Stomach (tissue), 9 donors: ENCODE results near the gene DENND4A. TPM values are rescaled to one million over a fixed set of nuclear protein-coding genes. Genes with fewer than 3 reads are reported as not detected.

Source experiments
- DNase-seq, 2 donors: peaks; one replicate each; pipeline versions ENCODE4 v3.0.0 to v3.0.0-alpha.2; 2013 to 2019
- H3K27ac ChIP-seq, 5 donors: fragments of 200-600 bp in 4 of 5; sonication (generic) in 4 of 5; one replicate each; pipeline ENCODE4 v1.5.1; 2013 to 2019; ENCODE audit warnings: mild to moderate bottlenecking in 1 of 5, moderate library complexity in 1 of 5
- H3K27me3 ChIP-seq, 3 donors: fragments of 200-600 bp; sonication (generic); one replicate each; pipeline ENCODE4 v1.5.1; 2017 to 2019; ENCODE audit warnings: mixed run types in 1 of 3
- H3K36me3 ChIP-seq, 4 donors: fragments of 200-600 bp; sonication (generic); 1 replicate in 3 of 4; 2 replicates in 1 of 4; pipeline ENCODE4 v1.5.1; 2016 to 2019
- H3K4me1 ChIP-seq, 4 donors: fragments of 200-600 bp; sonication (generic); one replicate each; pipeline ENCODE4 v1.5.1; 2016 to 2019
- H3K4me3 ChIP-seq, 4 donors: fragments of 200-600 bp; sonication (generic) in 3 of 4; one replicate each; pipeline ENCODE4 v1.5.1; 2016 to 2019; ENCODE audit warnings: mild to moderate bottlenecking in 1 of 4
- H3K9me3 ChIP-seq, 4 donors: fragments of 200-600 bp; sonication (generic); one replicate each; pipeline ENCODE4 v1.5.1; 2016 to 2019
- CTCF ChIP-seq, 7 experiments: fragments of 450-650 bp in 4 of 7; fragments of 200-600 bp in 3 of 7; sonication (generic) in 3 of 7; IDR thresholded peaks; one replicate each; pipeline ENCODE4 v1.5.1; 2016 to 2019; ENCODE audit warnings: antibody characterized with exemption in 7 of 7, control low read depth in 2 of 7, mild to moderate bottlenecking in 1 of 7
- EP300 ChIP-seq: sonication (generic); formaldehyde crosslinking; IDR thresholded peaks from one replicate; pipeline ENCODE4 v1.6.1; 2017; ENCODE audit warnings: antibody characterized with exemption
- POLR2A ChIP-seq, 4 donors: fragments of 450-650 bp; IDR thresholded peaks; one replicate each; pipeline ENCODE4 v1.6.1; 2016; ENCODE audit warnings: antibody characterized with exemption in 4 of 4, control low read depth in 2 of 4, mild to moderate bottlenecking in 1 of 4, moderate library complexity in 1 of 4
- POLR2AphosphoS5 ChIP-seq, 3 donors: sonication (generic); formaldehyde crosslinking; IDR thresholded peaks; one replicate each; pipeline ENCODE4 v1.6.1; 2016; ENCODE audit warnings: antibody characterized with exemption in 3 of 3
- WGBS, 5 donors: extraction: QIAGEN DNeasy Blood & Tissue Kit in 3 of 5; methylation state at CpG; one replicate each; pipeline versions ENCODE4 v1.1.5 to v1.1.7; 2013 to 2018; 5-methylcytosine and 5-hydroxymethylcytosine counted together
- intact Hi-C: fragments of 100-400 bp; cut with DNase I; formaldehyde crosslinking; loops from one replicate; pipeline ENCODE4 v1.15.1; 2023; ENCODE audit warnings: low total_unique reads
- polyA plus RNA-seq, 3 donors: library from polyadenylated mRNA; stranded (reverse); fragments of 200-250 nt; gene quantifications; one replicate each; pipeline ENCODE4 v1.2.3, GENCODE V29; 2013
- total RNA-seq, 5 donors: library from RNA; depleted of rRNA; stranded (reverse); fragments of >200 nt; gene quantifications; one replicate each; pipeline versions ENCODE4 v1.1.0 to v1.2.3, GENCODE V29; 2014 to 2016
- donor health status: healthy with polysubstance abuse.
- donor health status: Bipolar disorder and iron deficiency.
- donor health status: healthy.

DENND4A gene
- total and polyA plus RNA-seq, 8 donors = 5.0 to 60.6 (median 24.2) TPM

DNA sequence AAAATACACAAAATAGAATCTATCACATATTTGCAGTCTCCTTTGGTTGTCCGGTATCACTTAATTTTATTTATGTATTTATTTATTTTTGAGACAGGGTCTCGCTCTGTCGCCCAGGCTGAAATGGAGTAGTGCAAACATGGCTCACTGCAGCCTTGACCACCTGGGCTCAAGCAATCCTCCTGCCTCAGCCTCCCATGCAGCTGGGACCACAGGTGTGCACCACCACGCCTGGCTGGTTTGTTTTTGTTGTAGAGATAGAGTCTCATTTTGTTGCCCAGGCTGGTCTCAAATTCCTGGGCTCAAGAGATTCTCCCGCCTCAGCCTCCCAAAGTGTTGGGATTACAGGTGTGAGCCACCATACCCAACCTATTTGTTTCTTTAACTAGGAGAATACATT, 33.9 kb downstream of the DENND4A start:
- Histone ChIP-seq H3K4me3 (no peak overlapping the region), H3K27me3 (no peaks in the 10 kb centered on the region), H3K36me3 (peaks cover 0 to 27% (median 20%) of the 10 kb centered on the region in 4 donors), H3K9me3 (no peaks in the 10 kb centered on the region), H3K27ac (no peak overlapping the region), H3K4me1 (peaks cover 0 to 19% (median 5%) of the 10 kb centered on the region in 4 donors)
- DNase-seq = no peak
- intact Hi-C loops = no loop called here
- 93 to 98% (median 97%) methylated on average over 5 of the region's 5 CpGs for WGBS, 5 donors
- no peak for TF ChIP-seq CTCF (IDR thresholded peaks at IDR 0.05)
- no peak for TF ChIP-seq POLR2AphosphoS5 (IDR thresholded peaks at IDR 0.05)
- no peak for TF ChIP-seq EP300
- TF ChIP-seq POLR2A (IDR thresholded peaks at IDR 0.05) = no peak

- H3K27ac ChIP-seq = no peak overlapping the region
- 61 to 75% (median 70%) methylated on average over 2 of the region's 2 CpGs for WGBS, 5 donors
- intact Hi-C loops = no loop called here
- no peak for DNase-seq
- H3K27me3 ChIP-seq = no peaks in the 10 kb centered on the region
- no peaks in the 10 kb centered on the region for H3K9me3 ChIP-seq
- no peak overlapping the region for H3K4me3 ChIP-seq
- no peak for TF ChIP-seq POLR2AphosphoS5 (IDR thresholded peaks at IDR 0.05)
- no peak for TF ChIP-seq POLR2A (IDR thresholded peaks at IDR 0.05)
- TF ChIP-seq CTCF (IDR thresholded peaks at IDR 0.05) = no peak
- H3K36me3 ChIP-seq = peaks cover 0 to 27% (median 20%) of the 10 kb centered on the region in 4 donors
- H3K4me1 ChIP-seq = peaks cover 0 to 18% (median 3%) of the 10 kb centered on the region in 4 donors
These were observed 34.8 kb downstream of the DENND4A start for GRCh38 chr15:65757256-65757655.

- WGBS, 5 donors = 79 to 92% (median 84%) methylated on average over 7 of the region's 7 CpGs
- Histone ChIP-seq H3K27ac (no peak overlapping the region), H3K27me3 (no peaks in the 10 kb centered on the region), H3K4me1 (peaks cover 0 to 11% (median 3%) of the 10 kb centered on the region in 4 donors), H3K36me3 (peaks cover 0 to 34% (median 28%) of the 10 kb centered on the region in 4 donors), H3K4me3 (no peak overlapping the region), H3K9me3 (no peaks in the 10 kb centered on the region)
- intact Hi-C loops = no loop called here
- no peak for TF ChIP-seq CTCF (IDR thresholded peaks at IDR 0.05)
- no peak for TF ChIP-seq POLR2AphosphoS5 (IDR thresholded peaks at IDR 0.05)
- TF ChIP-seq POLR2A (IDR thresholded peaks at IDR 0.05) = no peak
- TF ChIP-seq EP300 = no peak
- no peak for DNase-seq
These were observed 39.9 kb downstream of the DENND4A start for GRCh38 chr15:65752151-65752700.

DNA sequence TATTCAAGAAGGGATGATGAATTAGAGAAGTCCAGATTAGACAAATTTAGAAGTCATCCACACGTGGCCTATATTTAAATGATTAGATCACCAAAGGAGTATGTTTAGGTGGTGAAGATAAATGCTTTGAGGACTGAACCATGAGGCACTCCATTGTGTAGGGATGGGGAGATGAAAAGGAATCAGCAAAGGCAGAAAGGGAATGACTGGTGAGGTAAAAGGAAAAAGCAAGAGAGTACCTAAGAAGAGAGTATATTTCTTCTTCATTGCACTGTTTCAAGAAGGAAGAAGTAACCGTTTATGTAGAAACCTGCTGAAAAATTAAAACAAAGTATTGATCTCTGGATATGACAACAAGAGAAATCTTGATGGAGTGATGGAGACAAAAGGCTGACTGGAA, 40.7 kb downstream of the DENND4A start:
- Histone ChIP-seq H3K9me3 (no peaks in the 10 kb centered on the region), H3K4me1 (peaks cover 0 to 4% (median under 1%) of the 10 kb centered on the region in 4 donors), H3K27me3 (no peaks in the 10 kb centered on the region), H3K36me3 (peaks cover 0 to 34% (median 28%) of the 10 kb centered on the region in 4 donors), H3K27ac (no peak overlapping the region), H3K4me3 (no peak overlapping the region)
- WGBS, 5 donors = 78 to 91% (median 84%) methylated on average over 2 of the region's 2 CpGs
- DNase-seq = no peak
- no peak for TF ChIP-seq POLR2AphosphoS5 (IDR thresholded peaks at IDR 0.05)
- TF ChIP-seq POLR2A (IDR thresholded peaks at IDR 0.05) = no peak
- no peak for TF ChIP-seq EP300
- TF ChIP-seq CTCF (IDR thresholded peaks at IDR 0.05) = no peak
- intact Hi-C loops = no loop called here
